ENCODE measurements around the gene PTPRA. TPM values are rescaled to one million over a fixed set of nuclear protein-coding genes. Genes with fewer than 3 reads are reported as not detected.
A peak's percentile ranks its signal among the peaks of the same experiment; 100 is the strongest.

PTPRA gene
- total RNA-seq, 2 experiments from 2014 or later, result 33.3 to 47.2 TPM

- no peaks in the 10 kb centered on the region for H4K20me1 ChIP-seq (ENCODE audit: insufficient read depth, low read length)
- no peaks in the 10 kb centered on the region for H3K9me3 ChIP-seq (ENCODE audit: low read length)
- no peaks in the 10 kb centered on the region for H3K79me2 ChIP-seq (ENCODE audit: insufficient read depth, low read depth, low read length)
- H3K36me3 ChIP-seq (ENCODE audit: insufficient read depth, low read length), result peaks cover 46% of the 10 kb centered on the region
- no peaks in the 10 kb centered on the region for H3K9me2 ChIP-seq (ENCODE audit: insufficient read depth, low read length)
- POLR2A ChIA-PET, result no interaction called here
- no peak overlapping the region for H3K4me3 ChIP-seq (ENCODE audit: low read depth, low read length, poor library complexity, severe bottlenecking)
- no TSS peak for BruUV-seq (replicated peaks)
- intact Hi-C loops (cut with micrococcal nuclease; ENCODE audit: unreplicated experiment), result no loop called here
- no peak for TF ChIP-seq EZH2phosphoT487 (IDR thresholded peaks at IDR 0.05; ENCODE audit: borderline replicate concordance, low read depth, low read length)
- TF ChIP-seq, protein P1, sequence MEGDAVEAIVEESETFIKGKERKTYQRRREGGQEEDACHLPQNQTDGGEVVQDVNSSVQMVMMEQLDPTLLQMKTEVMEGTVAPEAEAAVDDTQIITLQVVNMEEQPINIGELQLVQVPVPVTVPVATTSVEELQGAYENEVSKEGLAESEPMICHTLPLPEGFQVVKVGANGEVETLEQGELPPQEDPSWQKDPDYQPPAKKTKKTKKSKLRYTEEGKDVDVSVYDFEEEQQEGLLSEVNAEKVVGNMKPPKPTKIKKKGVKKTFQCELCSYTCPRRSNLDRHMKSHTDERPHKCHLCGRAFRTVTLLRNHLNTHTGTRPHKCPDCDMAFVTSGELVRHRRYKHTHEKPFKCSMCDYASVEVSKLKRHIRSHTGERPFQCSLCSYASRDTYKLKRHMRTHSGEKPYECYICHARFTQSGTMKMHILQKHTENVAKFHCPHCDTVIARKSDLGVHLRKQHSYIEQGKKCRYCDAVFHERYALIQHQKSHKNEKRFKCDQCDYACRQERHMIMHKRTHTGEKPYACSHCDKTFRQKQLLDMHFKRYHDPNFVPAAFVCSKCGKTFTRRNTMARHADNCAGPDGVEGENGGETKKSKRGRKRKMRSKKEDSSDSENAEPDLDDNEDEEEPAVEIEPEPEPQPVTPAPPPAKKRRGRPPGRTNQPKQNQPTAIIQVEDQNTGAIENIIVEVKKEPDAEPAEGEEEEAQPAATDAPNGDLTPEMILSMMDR (conservative IDR thresholded peaks at IDR 0.05; ENCODE audit: low read length), result no peak
- no peak overlapping the region for H3K4me2 ChIP-seq (ENCODE audit: low read length)
- H2AFZ ChIP-seq (ENCODE audit: low read length), result no peak overlapping the region
- H3K4me1 ChIP-seq (ENCODE audit: insufficient read depth, low read length, poor library complexity, severe bottlenecking), result no peaks in the 10 kb centered on the region
- no peak overlapping the region for H3K27ac ChIP-seq (ENCODE audit: low read depth, low read length, poor library complexity, severe bottlenecking)
- no peak for DNase-seq (ENCODE audit: low spot score)
- CTCF ChIA-PET (ENCODE audit: unreplicated experiment), result no interaction called here
Measured at GRCh38 chr20:2995796-2996195, 122.5 kb downstream of the PTPRA start.

GRCh38 chr20:2998728-2999127 is 125.4 kb downstream of the PTPRA start:
- CTCF ChIA-PET (ENCODE audit: unreplicated experiment), result no interaction called here
- Histone ChIP-seq H3K9me2 (ENCODE audit: insufficient read depth, low read length) (no peaks in the 10 kb centered on the region), H2AFZ (ENCODE audit: low read length) (no peak overlapping the region), H3K4me1 (ENCODE audit: insufficient read depth, low read length, poor library complexity, severe bottlenecking) (no peaks in the 10 kb centered on the region), H3K36me3 (ENCODE audit: insufficient read depth, low read length) (peaks cover 22% of the 10 kb centered on the region; the same call in 1 of the 2 replicates), H3K4me2 (ENCODE audit: low read length) (no peak overlapping the region), H3K9me3 (ENCODE audit: low read length) (no peaks in the 10 kb centered on the region), H3K4me3 (ENCODE audit: low read depth, low read length, poor library complexity, severe bottlenecking) (no peak overlapping the region), H4K20me1 (ENCODE audit: insufficient read depth, low read length) (no peaks in the 10 kb centered on the region), H3K79me2 (ENCODE audit: insufficient read depth, low read depth, low read length) (no peaks in the 10 kb centered on the region), H3K27ac (ENCODE audit: low read depth, low read length, poor library complexity, severe bottlenecking) (no peak overlapping the region)
- no peak for TF ChIP-seq EZH2phosphoT487 (IDR thresholded peaks at IDR 0.05; ENCODE audit: borderline replicate concordance, low read depth, low read length)
- TF ChIP-seq, protein P1 (conservative IDR thresholded peaks at IDR 0.05; ENCODE audit: low read length), result no peak
- intact Hi-C loops (cut with micrococcal nuclease; ENCODE audit: unreplicated experiment), result no loop called here
- no TSS peak for BruUV-seq (replicated peaks)
- no peak for DNase-seq (ENCODE audit: low spot score)
- POLR2A ChIA-PET, result no interaction called here

- no peaks in the 10 kb centered on the region for H3K9me3 ChIP-seq (ENCODE audit: low read length)
- H4K20me1 ChIP-seq (ENCODE audit: insufficient read depth, low read length), result no peaks in the 10 kb centered on the region
- peak; percentile 75 for DNase-seq (ENCODE audit: low spot score)
- ChIA-PET POLR2A (interaction anchor here (0.6 kb wide), 1 partner anchor 97 kb away, joined by 3 read pairs; no protein-coding TSS in a partner anchor), CTCF (ENCODE audit: unreplicated experiment) (interaction anchor here (0.8 kb wide), 1 partner anchor 135 kb away, joined by 3 read pairs; no protein-coding TSS in a partner anchor)
- BruUV-seq (replicated peaks), result no TSS peak
- H2AFZ ChIP-seq (ENCODE audit: low read length), result no peak overlapping the region
- H3K9me2 ChIP-seq (ENCODE audit: insufficient read depth, low read length), result no peaks in the 10 kb centered on the region
- TF ChIP-seq, protein P1 (conservative IDR thresholded peaks at IDR 0.05; ENCODE audit: low read length), result peak; percentile 83
- TF ChIP-seq EZH2phosphoT487 (IDR thresholded peaks at IDR 0.05; ENCODE audit: borderline replicate concordance, low read depth, low read length), result no peak
- H3K4me2 ChIP-seq (ENCODE audit: low read length), result no peak overlapping the region
- no peaks in the 10 kb centered on the region for H3K4me1 ChIP-seq (ENCODE audit: insufficient read depth, low read length, poor library complexity, severe bottlenecking)
- peaks cover 19% of the 10 kb centered on the region for H3K36me3 ChIP-seq (ENCODE audit: insufficient read depth, low read length)
- no peak overlapping the region for H3K4me3 ChIP-seq (ENCODE audit: low read depth, low read length, poor library complexity, severe bottlenecking)
- H3K27ac ChIP-seq (ENCODE audit: low read depth, low read length, poor library complexity, severe bottlenecking), result no peak overlapping the region
- intact Hi-C loops (cut with micrococcal nuclease; ENCODE audit: unreplicated experiment), result loop anchor here (1.0 to 10.0 kb wide), 3 partner anchors 84 to 286 kb away; no protein-coding TSS in a partner anchor
- no peaks in the 10 kb centered on the region for H3K79me2 ChIP-seq (ENCODE audit: insufficient read depth, low read depth, low read length)
Measured at GRCh38 chr20:3000852-3001523, 127.7 kb downstream of the PTPRA start.
